Endothelial cell of umbilical vein (primary cell): Measurements from ENCODE around the gene ACVRL1. TPM values are rescaled to one million over a fixed set of nuclear protein-coding genes. Genes with fewer than 3 reads are reported as not detected.
A peak's percentile ranks its signal among the peaks of the same experiment; 100 is the strongest.

Experiments used
- BruUV-seq: library from RNA; stranded (reverse); fragments of 400-500 nt; replicated peaks from 2 replicates; lab custom pipeline; 2021; lab: Mats Ljungman, UMichigan
- CTCF ChIA-PET: fragments of 300-600, 350-600 bp; sonication (Branson Sonifier 250); formaldehyde crosslinking; loops from one replicate; lab custom pipeline; 2021; ENCODE audit warnings: antibody characterized with exemption, inconsistent platforms; lab: Charles Lee
- POLR2A ChIA-PET: fragments of 300-600, 350-600 bp; sonication (Branson Sonifier 250); formaldehyde crosslinking; loops from one replicate; lab custom pipeline; 2021; ENCODE audit warnings: antibody characterized with exemption, inconsistent platforms; lab: Charles Lee
- DNase-seq: peaks from one replicate; pipeline ENCODE4 v3.0.0-alpha.2; 2011; ENCODE audit warnings: low read depth, low spot score
- FAIRE-seq: peaks from 2 replicates; lab custom pipeline; 2011; peaks lifted over from hg19 to GRCh38; lab: Jason Lieb, UNC
- H2AFZ ChIP-seq: 2 replicates; pipeline ENCODE4 v1.6.0; 2012; ENCODE audit warnings: low read depth, low read length, control low read depth, inconsistent platforms
- H3K27ac ChIP-seq: 2 replicates; pipeline ENCODE4 v1.5.1; 2011; ENCODE audit warnings: low read depth, mild to moderate bottlenecking, control low read depth, low read length, moderate library complexity; ENCODE audit not compliant: insufficient read depth
- H3K27me3 ChIP-seq, 2 experiments: 2 replicates each; pipeline versions ENCODE4 v1.6.0 to v1.6.1; 2011; ENCODE audit warnings: low read length in 2 of 2, mixed read lengths in 1 of 2; ENCODE audit not compliant: control insufficient read depth in 2 of 2, insufficient read depth in 2 of 2
- H3K36me3 ChIP-seq, 2 experiments: 2 replicates in 1 of 2; 3 replicates in 1 of 2; pipeline ENCODE4 v1.5.1; 2011; ENCODE audit warnings: low read length in 2 of 2, mild to moderate bottlenecking in 1 of 2, moderate library complexity in 1 of 2; ENCODE audit not compliant: control insufficient read depth in 2 of 2, insufficient read depth in 2 of 2; ENCODE audit errors: extremely low read depth in 1 of 2
- H3K4me1 ChIP-seq: 3 replicates; pipeline ENCODE4 v1.5.1; 2011; ENCODE audit warnings: mild to moderate bottlenecking, low read length; ENCODE audit not compliant: control insufficient read depth, insufficient read depth; ENCODE audit errors: extremely low read depth
- H3K4me2 ChIP-seq: 2 replicates; pipeline ENCODE4 v1.6.1; 2011; ENCODE audit warnings: low read length, control low read depth, mixed read lengths; ENCODE audit not compliant: insufficient read depth
- H3K4me3 ChIP-seq, 3 experiments: fragments of 200-600 bp in 1 of 3; sonication (generic), shearing (Covaris generic) in 1 of 3; replicated peaks in 1 of 3; 2 replicates each; pipeline ENCODE4 v1.5.1; 2011 to 2016; ENCODE audit warnings: control low read depth in 3 of 3, low read length in 3 of 3, mild to moderate bottlenecking in 2 of 3, inconsistent platforms in 1 of 3, low read depth in 1 of 3, moderate library complexity in 1 of 3; ENCODE audit not compliant: insufficient read depth in 1 of 3
- H3K79me2 ChIP-seq: 2 replicates; pipeline ENCODE4 v1.6.0; 2012; ENCODE audit warnings: low read length, inconsistent platforms; ENCODE audit not compliant: control insufficient read depth, insufficient read depth
- H3K9ac ChIP-seq: replicated peaks from 2 replicates; pipeline ENCODE3; 2011; ENCODE audit warnings: low read length, control low read depth; ENCODE audit not compliant: insufficient read depth; ENCODE audit errors: extremely low read depth
- H3K9me1 ChIP-seq: replicated peaks from 3 replicates; pipeline ENCODE4 v1.6.0; 2011; ENCODE audit warnings: mild to moderate bottlenecking, low read length; ENCODE audit not compliant: control insufficient read depth, insufficient read depth; ENCODE audit errors: extremely low read depth
- H3K9me3 ChIP-seq: replicated peaks from 2 replicates; pipeline ENCODE4 v1.5.1; 2012; ENCODE audit warnings: low read length, inconsistent platforms; ENCODE audit not compliant: control insufficient read depth, insufficient read depth
- H4K20me1 ChIP-seq: replicated peaks from 2 replicates; pipeline ENCODE3; 2011; ENCODE audit warnings: mild to moderate bottlenecking, low read length; ENCODE audit not compliant: control insufficient read depth, insufficient read depth; ENCODE audit errors: extremely low read depth
- EZH2 ChIP-seq: IDR thresholded peaks from 2 replicates; pipeline ENCODE4 v1.6.1; 2012; ENCODE audit warnings: borderline replicate concordance, low read depth, mild to moderate bottlenecking, moderate library complexity, low read length, inconsistent platforms; ENCODE audit not compliant: severe bottlenecking
- FOS ChIP-seq: IDR thresholded peaks from 2 replicates; pipeline ENCODE4 v1.6.1; 2011; ENCODE audit warnings: mild to moderate bottlenecking, low read length, moderate library complexity, borderline replicate concordance; ENCODE audit not compliant: insufficient read depth
- GATA2 ChIP-seq: IDR thresholded peaks from 2 replicates; pipeline ENCODE4 v1.7.0; 2011; ENCODE audit warnings: low read depth, mild to moderate bottlenecking, moderate library complexity, mixed read lengths, low read length; ENCODE audit not compliant: insufficient read length, insufficient read depth
- JUN ChIP-seq: IDR thresholded peaks from 2 replicates; pipeline ENCODE4 v1.6.1; 2011; ENCODE audit warnings: borderline replicate concordance, low read depth; ENCODE audit not compliant: insufficient read length, insufficient read depth
- MAX ChIP-seq: IDR thresholded peaks from 2 replicates; pipeline ENCODE4 v1.6.1; 2011; ENCODE audit not compliant: insufficient read depth, insufficient read length
- MYC ChIP-seq: IDR thresholded peaks from one replicate; pipeline ENCODE4 v1.6.1; 2011; ENCODE audit warnings: mild to moderate bottlenecking, low read depth, low read length
- POLR2A ChIP-seq: IDR thresholded peaks from 2 replicates; pipeline ENCODE4 v1.6.1; 2012; ENCODE audit warnings: low read depth, mild to moderate bottlenecking, control low read depth, low read length
- POLR2AphosphoS5 ChIP-seq: IDR thresholded peaks from 2 replicates; pipeline ENCODE4 v1.6.1; 2012; ENCODE audit warnings: low read depth, mild to moderate bottlenecking, control low read depth, low read length, moderate library complexity; ENCODE audit not compliant: insufficient read depth
- dilution Hi-C: fragments of 300-500 bp; cut with MboI; formaldehyde crosslinking; loops from one replicate; pipeline ENCODE4 v1.15.0; 2019; ENCODE audit warnings: low sequenced_read_pairs; ENCODE audit not compliant: extremely low pct_ligation_motif_present
- intact Hi-C: fragments of 100-400 bp; cut with micrococcal nuclease; formaldehyde crosslinking; loops from one replicate; pipeline ENCODE4 v1.10.0; 2022
- polyA plus RNA-seq, 4 experiments: library from polyadenylated mRNA; depleted of rRNA in 3 of 4; stranded (reverse) in 3 of 4; unstranded in 1 of 4; fragments of >200 nt; gene quantifications; 2 replicates each; pipeline versions ENCODE4 v1.2.1 to v1.2.3, GENCODE V29; 2011 to 2012; ENCODE audit warnings: missing spikeins in 1 of 4
- total RNA-seq: library from RNA; stranded (reverse); gene quantifications from 2 replicates; pipeline ENCODE4 v1.2.3, GENCODE V29; 2021
- TF ChIP-seq, protein P1 (sequence below), 2 donors: IDR thresholded peaks; 1 replicate in 1 of 2; 2 replicates in 1 of 2; pipeline ENCODE4 v1.5.1; 2011; ENCODE audit warnings: low read length in 2 of 2, mild to moderate bottlenecking in 2 of 2, moderate library complexity in 2 of 2, control low read depth in 1 of 2, inconsistent platforms in 1 of 2, low read depth in 1 of 2; ENCODE audit not compliant: insufficient read depth in 1 of 2; ENCODE audit errors: extremely low read depth in 1 of 2

The ACVRL1 gene
- total and polyA plus RNA-seq, 2 donors (not counting 3 experiments of a cell fraction or from before 2014, with no cell fraction given), result 355 to 404 TPM

GRCh38 chr12:51953089-51953488, 45.8 kb downstream of the ACVRL1 start:
- FAIRE-seq (peak; percentile 62), DNase-seq (peak; percentile 45)
- no peak for TF ChIP-seq MYC
- no peak for TF ChIP-seq POLR2AphosphoS5
- TF ChIP-seq JUN, result no peak
- TF ChIP-seq EZH2, result no peak
- TF ChIP-seq GATA2, result no peak
- no peak for TF ChIP-seq FOS
- TF ChIP-seq, protein P1, sequence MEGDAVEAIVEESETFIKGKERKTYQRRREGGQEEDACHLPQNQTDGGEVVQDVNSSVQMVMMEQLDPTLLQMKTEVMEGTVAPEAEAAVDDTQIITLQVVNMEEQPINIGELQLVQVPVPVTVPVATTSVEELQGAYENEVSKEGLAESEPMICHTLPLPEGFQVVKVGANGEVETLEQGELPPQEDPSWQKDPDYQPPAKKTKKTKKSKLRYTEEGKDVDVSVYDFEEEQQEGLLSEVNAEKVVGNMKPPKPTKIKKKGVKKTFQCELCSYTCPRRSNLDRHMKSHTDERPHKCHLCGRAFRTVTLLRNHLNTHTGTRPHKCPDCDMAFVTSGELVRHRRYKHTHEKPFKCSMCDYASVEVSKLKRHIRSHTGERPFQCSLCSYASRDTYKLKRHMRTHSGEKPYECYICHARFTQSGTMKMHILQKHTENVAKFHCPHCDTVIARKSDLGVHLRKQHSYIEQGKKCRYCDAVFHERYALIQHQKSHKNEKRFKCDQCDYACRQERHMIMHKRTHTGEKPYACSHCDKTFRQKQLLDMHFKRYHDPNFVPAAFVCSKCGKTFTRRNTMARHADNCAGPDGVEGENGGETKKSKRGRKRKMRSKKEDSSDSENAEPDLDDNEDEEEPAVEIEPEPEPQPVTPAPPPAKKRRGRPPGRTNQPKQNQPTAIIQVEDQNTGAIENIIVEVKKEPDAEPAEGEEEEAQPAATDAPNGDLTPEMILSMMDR (IDR thresholded peaks at IDR 0.05; ENCODE audit: extremely low read depth in 1 of 2, insufficient read depth in 1 of 2, low read depth in 1 of 2, low read length in 2 of 2), result no peak
- no peak for TF ChIP-seq MAX
- no peak for TF ChIP-seq POLR2A
- Histone ChIP-seq H3K4me1 (peaks cover 28% of the 10 kb centered on the region), H3K27ac (peak overlapping the region; percentile 22), H3K36me3 (no peaks in the 10 kb centered on the region), H3K79me2 (peaks cover 63% of the 10 kb centered on the region), H2AFZ (no peak overlapping the region), H3K27me3 (peaks cover 0 to 4% of the 10 kb centered on the region in 2 experiments), H4K20me1 (peaks cover 2% of the 10 kb centered on the region), H3K9me1 (no peaks in the 10 kb centered on the region), H3K4me3 (peak overlapping the region; percentile 52 to 89 (median 73)), H3K9me3 (no peaks in the 10 kb centered on the region), H3K9ac (peak overlapping the region; percentile 56), H3K4me2 (peak overlapping the region; percentile 88)
- ChIA-PET POLR2A (interaction anchor here (1.0 kb wide), 1 partner anchor 53 kb away, joined by 3 read pairs; the partner anchor contains the start of gene TAMALIN), CTCF (no interaction called here)
- BruUV-seq, result TSS peak; percentile 24
- intact Hi-C loops (loop anchor here (1.0 to 2.0 kb wide), 2 partner anchors 18 to 28 kb away; no protein-coding TSS in a partner anchor), dilution Hi-C loops (no loop called here)
